ENCODE data around the gene DTD1. TPM values are rescaled to one million over a fixed set of nuclear protein-coding genes. Genes with fewer than 3 reads are reported as not detected.

DTD1 gene
- total RNA-seq, 2 experiments from 2014 or later: 27.6 to 43.0 TPM

- no peaks in the 10 kb centered on the region for H3K9me3 ChIP-seq (ENCODE audit: low read length)
- no peaks in the 10 kb centered on the region for H4K20me1 ChIP-seq (ENCODE audit: insufficient read depth, low read length)
- H3K79me2 ChIP-seq (ENCODE audit: insufficient read depth, low read depth, low read length): no peaks in the 10 kb centered on the region
- no peaks in the 10 kb centered on the region for H3K4me1 ChIP-seq (ENCODE audit: insufficient read depth, low read length, poor library complexity, severe bottlenecking)
- H3K9me2 ChIP-seq (ENCODE audit: insufficient read depth, low read length): no peaks in the 10 kb centered on the region; the same call in 1 of the 2 replicates
- no peak overlapping the region for H3K4me2 ChIP-seq (ENCODE audit: low read length)
- intact Hi-C loops (cut with micrococcal nuclease; ENCODE audit: unreplicated experiment): no loop called here
- no peaks in the 10 kb centered on the region for H3K36me3 ChIP-seq (ENCODE audit: insufficient read depth, low read length)
- no TSS peak for BruUV-seq (replicated peaks)
- DNase-seq (ENCODE audit: low spot score): no peak
- no peak overlapping the region for H2AFZ ChIP-seq (ENCODE audit: low read length)
- TF ChIP-seq EZH2phosphoT487 (IDR thresholded peaks at IDR 0.05; ENCODE audit: borderline replicate concordance, low read depth, low read length) (no peak), CTCF (conservative IDR thresholded peaks at IDR 0.05; ENCODE audit: low read length) (no peak)
- CTCF ChIA-PET (ENCODE audit: unreplicated experiment): no interaction called here
- POLR2A ChIA-PET: no interaction called here
- H3K27ac ChIP-seq (ENCODE audit: low read depth, low read length, poor library complexity, severe bottlenecking): no peak overlapping the region
- no peak overlapping the region for H3K4me3 ChIP-seq (ENCODE audit: low read depth, low read length, poor library complexity, severe bottlenecking)
These were observed 200.2 kb downstream of the DTD1 start for GRCh38 chr20:18788021-18788420.

DNA sequence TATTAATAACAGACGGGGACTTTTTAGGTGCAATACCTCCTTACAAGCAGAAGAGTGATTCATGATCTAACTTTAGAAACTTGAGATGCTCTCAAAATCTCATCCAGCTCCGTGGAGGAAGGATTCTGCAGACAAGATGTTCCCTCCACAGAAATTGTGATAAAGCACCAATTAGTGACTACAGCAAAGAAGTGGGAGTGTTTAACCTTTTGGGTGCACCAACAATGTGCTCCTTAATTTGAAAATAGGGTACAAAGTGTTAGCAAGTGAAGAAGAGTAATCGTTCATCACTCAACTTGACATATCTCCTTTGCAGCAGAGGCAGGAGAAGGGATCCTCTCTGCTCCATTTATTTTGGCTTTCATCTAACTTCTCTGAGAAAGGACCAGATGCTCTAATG lies 202.9 kb downstream of the DTD1 start:
- Histone ChIP-seq H3K4me2 (ENCODE audit: low read length) (no peak overlapping the region), H3K9me3 (ENCODE audit: low read length) (no peaks in the 10 kb centered on the region), H3K4me1 (ENCODE audit: insufficient read depth, low read length, poor library complexity, severe bottlenecking) (peaks cover 5% of the 10 kb centered on the region), H3K9me2 (ENCODE audit: insufficient read depth, low read length) (no peaks in the 10 kb centered on the region; the same call in 1 of the 2 replicates), H3K36me3 (ENCODE audit: insufficient read depth, low read length) (no peaks in the 10 kb centered on the region), H4K20me1 (ENCODE audit: insufficient read depth, low read length) (no peaks in the 10 kb centered on the region), H3K79me2 (ENCODE audit: insufficient read depth, low read depth, low read length) (no peaks in the 10 kb centered on the region), H2AFZ (ENCODE audit: low read length) (no peak overlapping the region), H3K4me3 (ENCODE audit: low read depth, low read length, poor library complexity, severe bottlenecking) (no peak overlapping the region), H3K27ac (ENCODE audit: low read depth, low read length, poor library complexity, severe bottlenecking) (no peak overlapping the region)
- intact Hi-C loops (cut with micrococcal nuclease; ENCODE audit: unreplicated experiment): loop anchor here (5.0 kb wide), 1 partner anchor 158 kb away; no protein-coding TSS in a partner anchor
- BruUV-seq (replicated peaks): no TSS peak
- DNase-seq (ENCODE audit: low spot score): no peak
- ChIA-PET CTCF (ENCODE audit: unreplicated experiment) (no interaction called here), POLR2A (interaction anchor here (0.6 kb wide), 1 partner anchor 208 kb away, joined by 3 read pairs; no protein-coding TSS in a partner anchor)
- no peak for TF ChIP-seq CTCF (conservative IDR thresholded peaks at IDR 0.05; ENCODE audit: low read length)
- no peak for TF ChIP-seq EZH2phosphoT487 (IDR thresholded peaks at IDR 0.05; ENCODE audit: borderline replicate concordance, low read depth, low read length)

GRCh38 chr20:18793625-18794427 lies 206.0 kb downstream of the DTD1 start:
- no peaks in the 10 kb centered on the region for H3K9me3 ChIP-seq (ENCODE audit: low read length)
- H3K36me3 ChIP-seq (ENCODE audit: insufficient read depth, low read length): no peaks in the 10 kb centered on the region
- peak; percentile 94 for DNase-seq (ENCODE audit: low spot score)
- POLR2A ChIA-PET: interaction anchor here (0.6 to 1.3 kb wide), 8 partner anchors 8 to 296 kb away, joined by 3 to 6 read pairs (median 4); partner anchors contain the start of gene RBBP9
- peak overlapping the region; percentile 77 for H3K4me3 ChIP-seq (ENCODE audit: low read depth, low read length, poor library complexity, severe bottlenecking)
- intact Hi-C loops (cut with micrococcal nuclease; ENCODE audit: unreplicated experiment): loop anchor here (1.0 to 5.0 kb wide), 2 partner anchors 162 to 381 kb away; no protein-coding TSS in a partner anchor
- no peaks in the 10 kb centered on the region; the same call in 1 of the 2 replicates for H3K9me2 ChIP-seq (ENCODE audit: insufficient read depth, low read length)
- peak overlapping the region; percentile 92 for H2AFZ ChIP-seq (ENCODE audit: low read length)
- no peaks in the 10 kb centered on the region for H3K79me2 ChIP-seq (ENCODE audit: insufficient read depth, low read depth, low read length)
- TF ChIP-seq EZH2phosphoT487 (IDR thresholded peaks at IDR 0.05; ENCODE audit: borderline replicate concordance, low read depth, low read length) (no peak), CTCF (conservative IDR thresholded peaks at IDR 0.05; ENCODE audit: low read length) (peak; percentile 51)
- H3K4me2 ChIP-seq (ENCODE audit: low read length): peak overlapping the region; percentile 85
- H3K4me1 ChIP-seq (ENCODE audit: insufficient read depth, low read length, poor library complexity, severe bottlenecking): peaks cover 5% of the 10 kb centered on the region
- H4K20me1 ChIP-seq (ENCODE audit: insufficient read depth, low read length): no peaks in the 10 kb centered on the region
- CTCF ChIA-PET (ENCODE audit: unreplicated experiment): interaction anchor here (1.3 kb wide), 1 partner anchor 8 kb away, joined by 3 read pairs; no protein-coding TSS in a partner anchor
- no TSS peak for BruUV-seq (replicated peaks)
- H3K27ac ChIP-seq (ENCODE audit: low read depth, low read length, poor library complexity, severe bottlenecking): no peak overlapping the region
